GDM1 (cell line): ENCODE measurements around the gene PPM1K.
"Not testable (repeated sequence)": the region's sequence is repeated elsewhere in the genome, so short reads cannot be mapped to it uniquely, and the experiment has no call there.

Source experiments
- DNase-seq: peaks from one replicate; lab custom pipeline; 2025; lab: John Stamatoyannopoulos, UW

Gene PPM1K

DNA sequence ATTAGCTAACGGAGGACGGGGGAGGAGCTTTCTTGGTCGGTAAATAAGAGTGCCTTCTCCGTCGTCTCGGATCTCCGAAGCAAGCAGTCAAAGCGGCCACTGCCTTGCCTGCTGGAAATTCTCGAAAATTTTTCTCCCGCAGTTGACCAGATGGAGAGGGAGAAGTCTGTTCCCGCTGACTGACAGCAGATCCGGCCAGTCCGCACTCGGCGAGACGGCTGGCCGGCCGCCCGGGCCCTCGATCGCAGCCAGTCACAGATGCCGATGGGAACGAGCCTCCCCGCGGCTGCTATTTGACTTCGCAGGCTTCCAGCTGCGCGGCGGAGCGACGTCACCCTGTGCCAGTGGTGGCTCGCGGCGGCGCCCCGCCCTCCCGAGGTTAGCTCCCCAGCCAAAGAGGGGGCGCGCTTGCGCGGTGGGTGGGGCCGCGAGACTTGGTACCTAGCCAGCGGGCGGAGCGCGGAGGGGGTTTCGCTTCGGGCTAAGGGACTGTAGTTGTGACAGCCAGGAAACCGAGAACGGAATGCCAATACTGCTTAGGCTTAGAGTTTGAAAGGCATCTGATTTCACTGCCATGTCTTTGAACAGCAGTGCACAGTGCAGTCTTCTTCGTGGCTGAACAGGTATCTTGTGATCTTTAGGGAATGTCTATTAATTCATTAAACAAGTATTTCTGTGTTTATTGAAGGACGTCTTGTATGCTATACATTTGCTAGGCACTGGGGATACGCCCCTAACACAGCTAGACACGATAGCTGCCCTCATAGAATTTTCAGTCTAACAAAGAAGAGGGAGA lies at the start of gene PPM1K:
Gene PPM1K, minus strand, starts transcription at position 123 of the 796 bp plus-strand sequence. CDS start 5,978 bp downstream, outside the sequence.
- DNase-seq: peak; percentile 98

- DNase-seq: no peak
Observed at GRCh38 chr4:88333741-88334405, 49.5 kb upstream of the PPM1K start.

DNA sequence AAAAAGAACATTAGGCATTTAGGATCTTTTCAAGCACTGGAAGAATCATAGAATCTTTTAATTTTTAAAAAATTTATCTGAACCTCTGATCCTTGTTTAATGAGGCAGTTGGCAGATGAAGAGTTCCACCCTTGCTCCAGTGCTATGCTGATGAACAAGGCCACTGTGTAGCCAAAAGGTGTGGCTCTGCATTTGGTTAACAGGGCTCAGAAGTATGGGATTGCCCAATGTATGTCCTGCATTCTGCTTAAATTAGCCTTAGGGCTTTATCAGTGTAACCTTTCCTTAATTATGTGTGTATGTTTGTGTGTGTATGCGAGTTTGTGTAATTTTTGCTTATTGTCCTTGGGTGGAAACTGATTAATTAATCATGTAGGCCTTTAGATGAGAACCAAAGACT lies 43.3 kb upstream of the PPM1K start:
- no peak for DNase-seq

GRCh38 chr4:88320780-88321373 lies 36.5 kb upstream of the PPM1K start:
- peak; percentile 6 for DNase-seq

GRCh38 chr4:88320224-88320779 lies 35.9 kb upstream of the PPM1K start:
- DNase-seq: no peak

DNA sequence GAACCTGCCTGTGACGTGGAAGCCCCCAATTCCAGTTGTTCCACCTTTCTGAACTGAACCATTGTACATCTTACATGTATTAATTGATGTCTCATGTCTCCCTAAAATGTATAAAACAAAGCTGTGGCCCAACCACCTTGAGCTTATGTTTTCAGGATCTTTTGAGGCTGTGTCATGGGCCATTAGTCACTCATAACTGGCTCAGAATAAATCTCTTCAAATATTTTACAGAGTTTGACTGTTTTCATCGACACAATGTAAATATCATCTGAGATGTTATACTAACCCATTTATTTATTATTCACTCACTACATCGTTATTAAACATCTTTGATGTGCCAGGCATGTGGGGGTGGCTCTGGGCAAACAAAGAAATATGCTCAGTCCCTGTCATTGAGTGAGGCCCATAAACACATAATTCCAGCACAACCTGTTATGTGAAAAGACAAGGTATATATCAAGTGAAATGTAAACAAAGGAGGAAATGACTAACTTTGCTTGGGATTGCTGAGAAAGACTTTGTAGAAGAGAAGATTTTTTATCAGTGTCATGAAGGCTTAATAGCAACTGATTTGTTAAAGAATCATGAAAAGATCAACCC lies 34.5 kb upstream of the PPM1K start:
- DNase-seq: no peak

DNA sequence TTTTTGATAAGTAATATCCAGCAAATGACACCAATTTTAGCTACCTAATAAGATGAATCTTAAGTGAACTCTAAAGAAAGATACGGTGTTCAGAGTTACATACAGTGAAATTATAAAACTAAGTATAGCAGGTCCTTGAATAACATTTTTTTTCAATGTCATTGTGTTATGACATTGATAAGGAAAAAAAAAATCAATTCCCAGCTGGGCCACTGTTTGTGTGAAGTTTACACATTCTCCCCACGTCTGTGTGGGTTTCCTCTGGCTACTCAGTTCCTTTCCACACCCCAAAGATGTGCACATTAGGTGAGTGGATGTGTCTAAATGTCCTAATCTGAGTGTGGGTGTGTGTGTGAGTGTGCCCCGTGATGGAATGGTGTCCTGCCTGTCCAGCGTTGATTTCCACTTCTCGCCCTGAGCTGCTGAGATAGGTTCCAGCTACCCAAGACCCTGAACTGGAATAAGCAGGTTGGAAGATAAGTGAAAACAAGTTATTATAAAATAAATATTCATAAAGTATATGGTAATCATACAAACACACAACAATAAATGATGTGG lies 31.2 kb upstream of the PPM1K start:
- no peak for DNase-seq

GRCh38 chr4:88313088-88313624 lies 28.8 kb upstream of the PPM1K start:
- not testable (repeated sequence) for DNase-seq

DNA sequence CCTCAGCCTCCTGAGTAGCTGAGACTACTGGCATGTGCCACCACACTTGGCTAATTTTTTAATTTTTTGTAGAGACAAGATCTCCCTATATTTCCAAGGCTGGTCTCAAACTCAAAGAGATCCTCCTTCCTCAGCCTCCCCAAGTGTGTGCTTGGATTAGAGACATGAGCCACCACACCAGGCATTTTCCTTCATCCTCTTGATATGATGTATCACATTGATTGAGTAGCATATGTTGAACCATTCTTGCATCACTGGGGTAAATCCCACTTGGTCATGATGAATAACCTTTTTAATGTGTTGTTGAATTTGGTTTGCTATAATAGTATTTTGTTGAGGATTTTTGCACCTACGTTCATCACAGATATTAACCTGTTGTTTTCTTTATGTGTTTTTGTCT lies 24.2 kb upstream of the PPM1K start:
- no peak for DNase-seq

GRCh38 chr4:88297725-88298454 lies 13.5 kb upstream of the PPM1K start:
- DNase-seq: no peak

DNA sequence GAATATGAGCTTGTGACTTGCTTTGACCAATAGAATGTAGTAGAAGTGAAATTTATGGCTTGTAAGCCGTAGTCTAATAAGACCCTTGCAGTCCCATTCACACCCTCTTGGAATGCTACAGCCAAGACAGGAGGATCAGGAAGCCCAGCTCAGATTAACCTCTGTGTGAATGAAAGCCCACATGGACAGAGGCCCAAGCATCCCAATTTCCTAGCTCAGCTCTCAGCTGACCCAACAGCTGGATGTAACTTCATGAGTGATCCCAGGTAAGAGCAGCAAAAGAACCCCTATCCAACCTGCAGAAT lies 12.8 kb upstream of the PPM1K start:
- DNase-seq: no peak

GRCh38 chr4:88296413-88297211 lies 12.3 kb upstream of the PPM1K start:
- no peak for DNase-seq

DNA sequence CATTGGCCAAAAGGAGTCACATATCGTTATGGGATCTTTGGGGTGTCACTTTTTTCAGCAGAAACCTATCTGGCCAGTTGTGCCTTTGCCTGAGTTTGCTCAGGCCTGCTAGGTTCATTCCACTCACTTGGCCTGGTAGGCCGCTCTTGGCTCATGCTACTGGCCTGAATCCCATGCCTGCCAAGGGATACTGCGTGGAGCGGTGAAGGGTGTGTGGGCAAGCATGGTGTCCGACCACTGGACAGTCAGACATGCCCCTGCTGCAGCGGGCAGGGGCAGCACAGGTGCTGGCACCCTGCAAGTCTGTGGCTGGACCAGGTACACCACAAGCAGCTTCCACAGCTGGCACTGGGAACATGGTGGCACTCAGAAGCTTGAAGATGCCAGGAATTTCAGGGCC lies 11.3 kb upstream of the PPM1K start:
- no peak for DNase-seq

DNA sequence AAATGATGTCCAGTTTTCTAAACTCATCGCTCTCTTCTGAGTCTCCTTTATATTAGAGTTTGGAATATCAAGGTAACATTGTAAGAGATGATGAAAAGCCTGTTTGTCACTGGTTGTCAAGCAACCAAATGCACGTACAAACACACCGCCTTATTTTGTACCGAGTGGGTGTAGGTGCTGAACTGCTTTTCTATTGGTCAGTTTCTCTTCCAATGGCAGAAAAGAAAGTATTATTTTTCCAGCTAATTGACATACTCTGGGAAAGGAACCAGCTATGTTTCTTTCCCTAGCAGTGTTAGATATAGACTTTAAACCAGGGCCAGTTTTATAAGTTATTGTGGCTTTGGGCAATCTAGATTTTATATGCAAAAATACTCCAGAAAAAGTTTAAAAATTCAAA lies 6.6 kb upstream of the PPM1K start:
- no peak for DNase-seq

- no peak for DNase-seq
Observed at GRCh38 chr4:88286897-88287296, 2.5 kb upstream of the PPM1K start.

GRCh38 chr4:88285235-88285653 lies 883 bp upstream of the PPM1K start:
- DNase-seq: no peak

- DNase-seq: peak; percentile 66
Observed at GRCh38 chr4:88283661-88284438, 511 bp downstream of the PPM1K start.

DNA sequence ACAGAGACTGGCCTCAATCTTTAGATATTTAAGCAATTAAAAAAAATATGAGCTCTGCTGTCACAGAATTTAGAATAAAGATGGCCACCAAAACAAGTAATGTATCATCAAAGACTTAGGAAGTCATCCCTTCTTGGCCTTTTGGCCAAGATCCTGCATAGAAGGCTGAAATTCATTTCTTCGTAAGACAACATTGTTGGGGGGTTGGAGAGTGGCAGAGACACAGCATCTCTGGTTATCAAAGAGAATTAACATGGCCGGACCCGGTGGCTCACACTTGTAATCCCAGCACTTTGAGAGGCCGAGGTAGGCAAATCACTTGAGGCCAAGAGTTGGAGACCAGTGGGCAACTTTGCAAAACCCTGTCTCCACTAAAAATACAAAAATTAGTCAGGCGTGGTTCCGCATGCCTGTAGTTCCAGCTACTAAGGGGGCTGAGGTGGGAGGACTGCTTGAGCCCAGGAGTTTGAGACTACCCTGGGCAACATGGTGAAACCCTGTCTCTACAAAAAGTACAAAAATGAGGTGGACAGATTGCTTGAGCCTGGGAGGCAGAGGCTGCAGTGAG lies 4.0 kb downstream of the PPM1K start:
- no peak for DNase-seq

GRCh38 chr4:88277711-88278225 lies 6.6 kb downstream of the PPM1K start:
- DNase-seq: no peak
